Right cardiac atrium (tissue), 5 donors: Measurements from ENCODE around the gene GSN. TPM values are rescaled to one million over a fixed set of nuclear protein-coding genes. Genes with fewer than 3 reads are reported as not detected.

ENCODE experiments used
- ATAC-seq, 2 donors: fragments of 200-7000 bp; cut with Tn5 transposase; one replicate each; pipeline versions ENCODE4 v1.8.0 to v1.9.1; 2020; ENCODE audit warnings: moderate library complexity in 2 of 2, mild to moderate bottlenecking in 1 of 2
- DNase-seq, 3 donors: peaks; one replicate each; pipeline ENCODE4 v3.0.0-alpha.2; 2020
- H3K27ac ChIP-seq: one replicate; pipeline ENCODE4 v1.5.1; 2013; ENCODE audit warnings: mild to moderate bottlenecking, low read length, control low read depth, moderate library complexity
- H3K27me3 ChIP-seq: one replicate; pipeline ENCODE4 v1.6.1; 2013; ENCODE audit not compliant: control insufficient read depth, insufficient read depth
- H3K4me1 ChIP-seq: one replicate; pipeline ENCODE4 v1.6.1; 2013; ENCODE audit warnings: low read length; ENCODE audit not compliant: control insufficient read depth, insufficient read depth
- H3K4me3 ChIP-seq: one replicate; pipeline ENCODE4 v1.5.1; 2013; ENCODE audit warnings: low read length, control low read depth
- H3K9me3 ChIP-seq: one replicate; pipeline ENCODE4 v1.6.1; 2013; ENCODE audit warnings: low read length; ENCODE audit not compliant: control insufficient read depth
- WGBS: extraction: QIAGEN DNeasy Blood & Tissue Kit; methylation state at CpG from one replicate; pipeline ENCODE4 v1.1.7; 2013; 5-methylcytosine and 5-hydroxymethylcytosine counted together
- intact Hi-C, 4 donors: fragments of 100-400 bp; cut with DNase I; formaldehyde crosslinking; loops; one replicate each; pipeline versions ENCODE4 v1.11.0 to v1.14.0; 2022 to 2023
- polyA plus RNA-seq: library from polyadenylated mRNA; stranded (reverse); fragments of 200-250 nt; gene quantifications from one replicate; pipeline ENCODE4 v1.2.3, GENCODE V29; 2013
- total RNA-seq, 4 donors: library from RNA; stranded (reverse); fragmentation: NEBNext Ultra II Directional; extraction: Animal tissue kit (Norgen Biotek cat#: 25700); gene quantifications; one replicate each; pipeline ENCODE4 v1.2.1, GENCODE V29; 2021
- donor health status: healthy with polysubstance abuse.
- donor health status: DM: no; HTN: yes; CAD: no.
- donor health status: DM: no; HTN: no; CAD: no.
- donor health status: DM: no; HTN: yes; CAD: no; lungs with severe emphysema.
- donor health status: DM: yes; HTN: yes; CAD: no.

Gene GSN
- total and polyA plus RNA-seq, 5 donors, result 949 to 1,838 (median 1,630) TPM

- H3K27me3 ChIP-seq, result no peaks in the 10 kb centered on the region
- no peaks in the 10 kb centered on the region for H3K9me3 ChIP-seq
- intact Hi-C loops, result no loop called here
- 55% methylated on average over 12 of the region's 12 CpGs for WGBS
- no peak overlapping the region for H3K27ac ChIP-seq
- peak in 1 of 3 donors; percentile 36 for DNase-seq
- ATAC-seq, result peak; percentile 45 to 78
- no peaks in the 10 kb centered on the region for H3K4me1 ChIP-seq
- no peak overlapping the region for H3K4me3 ChIP-seq
These were observed 21.0 kb upstream of the GSN start for GRCh38 chr9:121246821-121247561.

- H3K27me3 ChIP-seq, result no peaks in the 10 kb centered on the region
- H3K4me3 ChIP-seq, result no peak overlapping the region
- intact Hi-C loops, result no loop called here
- 83% methylated on average over 3 of the region's 3 CpGs for WGBS
- H3K4me1 ChIP-seq, result no peaks in the 10 kb centered on the region
- H3K9me3 ChIP-seq, result no peaks in the 10 kb centered on the region
- H3K27ac ChIP-seq, result no peak overlapping the region
- ATAC-seq, result no peak
- no peak for DNase-seq
These were observed 18.4 kb upstream of the GSN start for GRCh38 chr9:121249563-121249962.

GRCh38 chr9:121252104-121252851, 15.7 kb upstream of the GSN start:
- no peaks in the 10 kb centered on the region for H3K9me3 ChIP-seq
- H3K4me3 ChIP-seq, result no peak overlapping the region
- WGBS, result 87% methylated on average over 5 of the region's 5 CpGs
- ATAC-seq, result no peak
- no peak overlapping the region for H3K27ac ChIP-seq
- no peaks in the 10 kb centered on the region for H3K27me3 ChIP-seq
- H3K4me1 ChIP-seq, result no peaks in the 10 kb centered on the region
- no peak for DNase-seq
- intact Hi-C loops, result no loop called here

- Histone ChIP-seq H3K27me3 (no peaks in the 10 kb centered on the region), H3K9me3 (no peaks in the 10 kb centered on the region), H3K4me1 (no peaks in the 10 kb centered on the region), H3K27ac (no peak overlapping the region), H3K4me3 (no peak overlapping the region)
- WGBS, result 81% methylated on average over 2 of the region's 2 CpGs
- DNase-seq (no peak), ATAC-seq (no peak)
- intact Hi-C loops, result no loop called here
These were observed 14.8 kb upstream of the GSN start for GRCh38 chr9:121253162-121253561.

GRCh38 chr9:121253821-121254501, 14.0 kb upstream of the GSN start:
- no peaks in the 10 kb centered on the region for H3K27me3 ChIP-seq
- DNase-seq (no peak), ATAC-seq (no peak)
- H3K9me3 ChIP-seq, result no peaks in the 10 kb centered on the region
- H3K4me3 ChIP-seq, result no peak overlapping the region
- H3K4me1 ChIP-seq, result no peaks in the 10 kb centered on the region
- WGBS, result 53% methylated on average over 6 of the region's 6 CpGs
- no peak overlapping the region for H3K27ac ChIP-seq
- intact Hi-C loops, result no loop called here

- Histone ChIP-seq H3K27me3 (no peaks in the 10 kb centered on the region), H3K9me3 (no peaks in the 10 kb centered on the region), H3K27ac (no peak overlapping the region), H3K4me1 (peaks cover 2% of the 10 kb centered on the region), H3K4me3 (no peak overlapping the region)
- ATAC-seq (no peak), DNase-seq (no peak)
- intact Hi-C loops, result no loop called here
- 86% methylated on average over 4 of the region's 4 CpGs for WGBS
These were observed 8.5 kb upstream of the GSN start for GRCh38 chr9:121259498-121259897.

- intact Hi-C loops, result loop anchor here in 2 of 4 donors (5.0 to 10.0 kb wide), 2 partner anchors 43 to 45 kb away; no protein-coding TSS in a partner anchor
- no peak for DNase-seq
- Histone ChIP-seq H3K27me3 (no peaks in the 10 kb centered on the region), H3K27ac (no peak overlapping the region), H3K9me3 (no peaks in the 10 kb centered on the region), H3K4me1 (peaks cover 2% of the 10 kb centered on the region), H3K4me3 (no peak overlapping the region)
- WGBS, result 91% methylated on average over 5 of the region's 5 CpGs
- no peak for ATAC-seq
These were observed 8.0 kb upstream of the GSN start for GRCh38 chr9:121259935-121260334.

- peaks cover 2% of the 10 kb centered on the region for H3K4me1 ChIP-seq
- no peaks in the 10 kb centered on the region for H3K27me3 ChIP-seq
- WGBS, result 40% methylated on average over 6 of the region's 6 CpGs
- no peak overlapping the region for H3K4me3 ChIP-seq
- ATAC-seq (no peak), DNase-seq (no peak)
- intact Hi-C loops, result loop anchor here in 2 of 4 donors (5.0 to 10.0 kb wide), 2 partner anchors 43 to 46 kb away; no protein-coding TSS in a partner anchor
- no peaks in the 10 kb centered on the region for H3K9me3 ChIP-seq
- H3K27ac ChIP-seq, result no peak overlapping the region
These were observed 7.4 kb upstream of the GSN start for GRCh38 chr9:121260457-121261106.

- H3K4me1 ChIP-seq, result peaks cover 2% of the 10 kb centered on the region
- WGBS, result 28% methylated on average over 4 of the region's 4 CpGs
- DNase-seq (peak; percentile 47 to 73 (median 67)), ATAC-seq (peak; percentile 73 to 78)
- intact Hi-C loops, result loop anchor here in 2 of 4 donors (5.0 to 10.0 kb wide), 2 partner anchors 44 to 46 kb away; no protein-coding TSS in a partner anchor
- no peak overlapping the region for H3K27ac ChIP-seq
- H3K4me3 ChIP-seq, result no peak overlapping the region
- no peaks in the 10 kb centered on the region for H3K9me3 ChIP-seq
- no peaks in the 10 kb centered on the region for H3K27me3 ChIP-seq
These were observed 6.9 kb upstream of the GSN start for GRCh38 chr9:121261107-121261460.

GRCh38 chr9:121261755-121262154, 6.2 kb upstream of the GSN start:
- H3K4me1 ChIP-seq, result peaks cover 2% of the 10 kb centered on the region
- H3K27me3 ChIP-seq, result no peaks in the 10 kb centered on the region
- no peaks in the 10 kb centered on the region for H3K9me3 ChIP-seq
- 79% methylated on average over 1 of the region's 1 CpG for WGBS
- H3K4me3 ChIP-seq, result no peak overlapping the region
- DNase-seq, result no peak
- H3K27ac ChIP-seq, result no peak overlapping the region
- intact Hi-C loops, result loop anchor here in 2 of 4 donors (5.0 to 10.0 kb wide), 2 partner anchors 44 to 47 kb away; no protein-coding TSS in a partner anchor
- no peak for ATAC-seq
